Measurements from ENCODE around the gene TNFAIP8. TPM values are rescaled to one million over a fixed set of nuclear protein-coding genes. Genes with fewer than 3 reads are reported as not detected.

Gene TNFAIP8
- total RNA-seq, 1 experiment from 2014 or later: 7.3 TPM

DNA sequence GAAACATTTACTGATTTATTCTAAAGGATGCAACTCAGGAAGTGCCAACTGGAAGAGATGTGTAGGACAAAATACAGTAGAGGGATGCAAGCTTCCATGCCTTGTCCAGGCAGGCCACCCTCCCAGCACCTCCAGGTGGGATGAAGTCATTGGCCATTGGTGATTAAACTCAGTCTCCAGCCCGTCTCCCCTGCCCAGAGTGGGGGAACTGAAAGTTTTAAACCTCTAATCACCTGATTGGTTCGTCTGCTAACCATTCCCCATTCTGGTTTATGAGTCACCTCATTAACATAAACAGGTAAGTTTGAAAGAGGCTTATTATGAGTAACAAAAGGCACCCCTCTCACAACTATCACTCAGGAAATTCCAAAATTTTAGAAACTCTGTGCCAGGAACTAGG is 8.1 kb downstream of the TNFAIP8 start:
- Mint-ChIP-seq H3K36me3 (ENCODE audit: insufficient read depth in 1 of 3, low read depth in 3 of 3) (peaks cover 2 to 7% (median 4%) of the 10 kb centered on the region in 3 experiments; a peak in 3 of 7 replicates), H3K9me3 (no peaks in the 10 kb centered on the region; a peak in 1 of 5 replicates)
- WGBS (ENCODE audit: extremely low coverage, insufficient read length, low lambda C conversion rate): no CpG with 5 or more reads among the region's 2 CpGs

More for the DNA sequence above, 8.1 kb downstream of the TNFAIP8 start:
- Histone ChIP-seq H3K27me3 (ENCODE audit: insufficient read depth, low read length) (no peaks in the 10 kb centered on the region), H4K5ac (ENCODE audit: insufficient read length, low read depth, low read length) (no peak overlapping the region), H2BK12ac (ENCODE audit: insufficient read length, low read depth, low read length) (no peak overlapping the region), H3K27ac (ENCODE audit: insufficient read length, low read depth, low read length) (no peak overlapping the region), H3K18ac (ENCODE audit: insufficient read length, low read depth, low read length) (no peak overlapping the region), H3K9ac (ENCODE audit: extremely low read depth, insufficient read length, low read length) (no peak overlapping the region), H2AFZ (ENCODE audit: low read length) (no peak overlapping the region), H2BK5ac (ENCODE audit: insufficient read length, low read length) (no peak overlapping the region), H4K91ac (ENCODE audit: insufficient read length, low read depth, low read length) (no peak overlapping the region), H3K9me3 (ENCODE audit: control insufficient read depth, low read depth, low read length) (no peaks in the 10 kb centered on the region), H2BK15ac (ENCODE audit: low read depth, low read length) (no peak overlapping the region), H3K4me1 (ENCODE audit: insufficient read depth, low read length) (peaks cover 6% of the 10 kb centered on the region; the same call in 1 of the 2 replicates), H3K23ac (ENCODE audit: insufficient read length, low read depth, low read length) (no peak overlapping the region), H3K4ac (ENCODE audit: low read depth, low read length) (no peak overlapping the region), H2BK20ac (ENCODE audit: low read depth, low read length, poor library complexity, severe bottlenecking) (no peak overlapping the region), H4K8ac (replicated peaks; ENCODE audit: insufficient read length, low read depth, low read length) (no peak overlapping the region), H4K20me1 (ENCODE audit: control insufficient read depth, insufficient read depth, insufficient read length) (no peaks in the 10 kb centered on the region), H3K14ac (ENCODE audit: insufficient read depth, low read length) (no peak overlapping the region), H2BK120ac (ENCODE audit: low read depth, low read length, poor library complexity, severe bottlenecking) (no peak overlapping the region), H3K56ac (ENCODE audit: insufficient read length, low read depth, low read length) (no peak overlapping the region), H3K79me1 (ENCODE audit: insufficient read depth, low read depth, low read length, poor library complexity, severe bottlenecking) (no peaks in the 10 kb centered on the region), H3K23me2 (ENCODE audit: insufficient read length, low read depth, low read length, poor library complexity, severe bottlenecking) (no peaks in the 10 kb centered on the region), H3K4me2 (ENCODE audit: insufficient read depth, insufficient read length, low read length) (no peak overlapping the region), H2AK5ac (ENCODE audit: insufficient read length, low read length) (no peak overlapping the region), H3T11ph (ENCODE audit: low read length) (no peak overlapping the region), H3K79me2 (ENCODE audit: insufficient read depth, low read length) (no peaks in the 10 kb centered on the region)
- Mint-ChIP-seq H3K4me1 (peaks cover 38 to 39% of the 10 kb centered on the region in 2 experiments), H3K4me3 (no peak overlapping the region), H3K27ac (no peak overlapping the region), H3K27me3 (ENCODE audit: low read depth) (0 out of 2 replicates have a peak, but pooled peaks cover under 1% of the 10 kb centered on the region)
- no peak for DNase-seq
- TF ChIP-seq, protein P1, sequence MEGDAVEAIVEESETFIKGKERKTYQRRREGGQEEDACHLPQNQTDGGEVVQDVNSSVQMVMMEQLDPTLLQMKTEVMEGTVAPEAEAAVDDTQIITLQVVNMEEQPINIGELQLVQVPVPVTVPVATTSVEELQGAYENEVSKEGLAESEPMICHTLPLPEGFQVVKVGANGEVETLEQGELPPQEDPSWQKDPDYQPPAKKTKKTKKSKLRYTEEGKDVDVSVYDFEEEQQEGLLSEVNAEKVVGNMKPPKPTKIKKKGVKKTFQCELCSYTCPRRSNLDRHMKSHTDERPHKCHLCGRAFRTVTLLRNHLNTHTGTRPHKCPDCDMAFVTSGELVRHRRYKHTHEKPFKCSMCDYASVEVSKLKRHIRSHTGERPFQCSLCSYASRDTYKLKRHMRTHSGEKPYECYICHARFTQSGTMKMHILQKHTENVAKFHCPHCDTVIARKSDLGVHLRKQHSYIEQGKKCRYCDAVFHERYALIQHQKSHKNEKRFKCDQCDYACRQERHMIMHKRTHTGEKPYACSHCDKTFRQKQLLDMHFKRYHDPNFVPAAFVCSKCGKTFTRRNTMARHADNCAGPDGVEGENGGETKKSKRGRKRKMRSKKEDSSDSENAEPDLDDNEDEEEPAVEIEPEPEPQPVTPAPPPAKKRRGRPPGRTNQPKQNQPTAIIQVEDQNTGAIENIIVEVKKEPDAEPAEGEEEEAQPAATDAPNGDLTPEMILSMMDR (conservative IDR thresholded peaks at IDR 0.05): no peak

All from H9 (cell line).